Measurements from ENCODE around the gene RNH1.

RNH1 gene

DNA sequence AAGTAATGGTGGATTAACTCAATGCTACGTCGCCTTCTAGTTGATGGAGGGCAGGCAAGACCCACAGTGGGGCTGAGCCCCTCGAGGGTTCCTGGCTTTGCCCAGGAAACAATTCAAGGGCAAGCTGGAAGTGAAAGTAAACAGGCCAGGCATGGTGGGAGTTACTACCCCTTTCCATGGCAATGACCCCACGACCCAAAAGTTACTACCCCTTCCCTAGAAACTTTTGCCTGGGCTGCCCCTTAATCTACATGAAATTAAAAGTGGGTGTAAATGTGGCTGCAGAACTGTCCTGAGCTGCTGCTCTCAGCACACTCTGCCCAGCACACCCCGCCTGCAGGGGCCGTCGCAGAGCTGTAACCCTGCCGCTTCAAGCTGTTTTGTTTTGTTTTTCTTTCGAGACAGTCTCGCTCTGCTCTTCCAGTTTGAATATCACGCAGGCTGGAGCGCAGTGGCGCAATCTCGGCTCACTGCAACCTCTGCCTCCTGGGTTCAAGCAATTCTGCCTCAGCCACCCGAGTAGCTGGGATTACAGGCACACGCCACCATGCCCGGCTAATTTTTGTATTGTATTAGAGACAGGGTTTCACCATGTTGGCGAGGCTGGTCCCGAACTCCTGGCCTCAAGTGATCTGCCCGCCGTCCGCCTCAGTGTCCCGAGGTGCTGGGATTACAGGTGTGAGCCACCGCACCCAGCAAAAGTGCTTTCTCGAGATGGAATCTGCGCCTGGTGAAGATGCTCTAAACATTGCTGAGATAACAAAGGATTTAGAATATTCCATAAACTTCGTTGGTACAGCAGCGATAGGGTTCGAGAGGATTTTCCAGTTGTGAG is 5.9 kb upstream of the RNH1 start:
- DNase-seq (ENCODE audit: low read depth), result no peak

DNA sequence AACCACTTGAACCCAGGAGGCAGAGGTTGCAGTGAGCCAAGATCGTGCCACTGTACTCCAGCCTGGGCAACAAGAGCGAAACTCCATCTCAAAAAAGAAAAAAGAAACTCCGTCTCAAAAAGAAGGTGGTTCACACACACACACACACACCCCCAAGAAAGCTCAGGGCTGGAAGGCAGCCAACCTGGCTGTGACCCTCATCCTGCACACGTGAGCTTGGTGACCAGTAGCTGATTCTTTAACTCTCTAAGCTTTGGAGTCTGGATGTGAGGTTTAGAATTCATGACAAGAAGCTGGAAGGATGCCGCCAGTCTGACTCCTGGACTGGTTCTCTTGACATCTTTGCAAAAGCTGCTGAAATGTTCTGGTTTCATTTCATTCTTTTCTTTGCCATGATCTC is 1.9 kb upstream of the RNH1 start:
- DNase-seq (ENCODE audit: low read depth), result no peak
- TF ChIP-seq, protein P1, sequence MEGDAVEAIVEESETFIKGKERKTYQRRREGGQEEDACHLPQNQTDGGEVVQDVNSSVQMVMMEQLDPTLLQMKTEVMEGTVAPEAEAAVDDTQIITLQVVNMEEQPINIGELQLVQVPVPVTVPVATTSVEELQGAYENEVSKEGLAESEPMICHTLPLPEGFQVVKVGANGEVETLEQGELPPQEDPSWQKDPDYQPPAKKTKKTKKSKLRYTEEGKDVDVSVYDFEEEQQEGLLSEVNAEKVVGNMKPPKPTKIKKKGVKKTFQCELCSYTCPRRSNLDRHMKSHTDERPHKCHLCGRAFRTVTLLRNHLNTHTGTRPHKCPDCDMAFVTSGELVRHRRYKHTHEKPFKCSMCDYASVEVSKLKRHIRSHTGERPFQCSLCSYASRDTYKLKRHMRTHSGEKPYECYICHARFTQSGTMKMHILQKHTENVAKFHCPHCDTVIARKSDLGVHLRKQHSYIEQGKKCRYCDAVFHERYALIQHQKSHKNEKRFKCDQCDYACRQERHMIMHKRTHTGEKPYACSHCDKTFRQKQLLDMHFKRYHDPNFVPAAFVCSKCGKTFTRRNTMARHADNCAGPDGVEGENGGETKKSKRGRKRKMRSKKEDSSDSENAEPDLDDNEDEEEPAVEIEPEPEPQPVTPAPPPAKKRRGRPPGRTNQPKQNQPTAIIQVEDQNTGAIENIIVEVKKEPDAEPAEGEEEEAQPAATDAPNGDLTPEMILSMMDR (IDR thresholded peaks at IDR 0.05; ENCODE audit: low read depth, low read length, missing control alignments), result no peak
- in situ Hi-C loops (cut with HindIII; ENCODE audit: low sequenced_read_pairs), result no loop called here
- H3K4me3 ChIP-seq (ENCODE audit: low read depth, low read length), result no peak overlapping the region

More for the DNA sequence above, 5.9 kb upstream of the RNH1 start:
- TF ChIP-seq, protein P1 (IDR thresholded peaks at IDR 0.05; ENCODE audit: low read depth, low read length, missing control alignments), result no peak
- in situ Hi-C loops (cut with HindIII; ENCODE audit: low sequenced_read_pairs), result no loop called here
- H3K4me3 ChIP-seq (ENCODE audit: low read depth, low read length), result no peak overlapping the region

DNA sequence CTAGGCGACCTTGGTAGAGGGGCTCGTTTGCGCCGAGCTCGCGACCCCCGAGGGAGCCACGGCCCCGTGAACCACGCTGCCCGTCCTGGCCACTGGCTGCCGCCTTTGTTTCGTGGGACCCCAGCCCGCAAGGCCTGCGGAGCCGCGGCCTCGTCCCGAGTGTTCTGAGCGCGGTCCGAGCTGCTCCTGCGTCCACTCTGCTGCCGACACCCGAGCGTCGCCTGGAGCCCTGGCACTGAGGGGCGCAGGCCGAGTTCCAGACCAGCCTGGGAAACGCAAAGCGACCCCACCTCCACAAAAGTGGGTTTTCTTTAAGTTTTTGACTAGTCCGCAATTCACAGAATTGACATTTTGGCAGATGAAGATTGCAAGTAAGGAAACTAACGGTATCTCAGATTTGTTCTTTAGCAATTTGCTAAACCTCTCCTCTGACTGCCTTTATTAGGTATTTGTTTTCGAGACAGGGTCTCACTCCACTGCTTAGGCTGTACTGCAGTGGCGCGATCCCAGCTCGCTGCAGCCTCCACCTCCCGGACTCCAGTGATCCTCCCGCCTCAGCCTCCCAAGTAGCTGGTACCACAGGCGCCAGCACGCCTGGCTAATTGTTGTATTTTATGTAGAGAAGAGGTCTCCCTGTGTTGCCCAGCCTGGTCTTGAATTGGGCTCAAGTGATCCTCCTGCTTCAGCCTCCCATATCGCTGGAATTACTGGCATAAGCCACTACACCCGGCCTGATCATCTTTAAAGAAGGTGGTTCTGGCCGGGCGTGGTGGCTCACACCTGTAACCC is 879 bp upstream of the RNH1 start:
- no peak for DNase-seq (ENCODE audit: low read depth)
- peak overlapping the region; percentile 95 for H3K4me3 ChIP-seq (ENCODE audit: low read depth, low read length)
- TF ChIP-seq, protein P1 (IDR thresholded peaks at IDR 0.05; ENCODE audit: low read depth, low read length, missing control alignments), result no peak
- in situ Hi-C loops (cut with HindIII; ENCODE audit: low sequenced_read_pairs), result no loop called here

DNA sequence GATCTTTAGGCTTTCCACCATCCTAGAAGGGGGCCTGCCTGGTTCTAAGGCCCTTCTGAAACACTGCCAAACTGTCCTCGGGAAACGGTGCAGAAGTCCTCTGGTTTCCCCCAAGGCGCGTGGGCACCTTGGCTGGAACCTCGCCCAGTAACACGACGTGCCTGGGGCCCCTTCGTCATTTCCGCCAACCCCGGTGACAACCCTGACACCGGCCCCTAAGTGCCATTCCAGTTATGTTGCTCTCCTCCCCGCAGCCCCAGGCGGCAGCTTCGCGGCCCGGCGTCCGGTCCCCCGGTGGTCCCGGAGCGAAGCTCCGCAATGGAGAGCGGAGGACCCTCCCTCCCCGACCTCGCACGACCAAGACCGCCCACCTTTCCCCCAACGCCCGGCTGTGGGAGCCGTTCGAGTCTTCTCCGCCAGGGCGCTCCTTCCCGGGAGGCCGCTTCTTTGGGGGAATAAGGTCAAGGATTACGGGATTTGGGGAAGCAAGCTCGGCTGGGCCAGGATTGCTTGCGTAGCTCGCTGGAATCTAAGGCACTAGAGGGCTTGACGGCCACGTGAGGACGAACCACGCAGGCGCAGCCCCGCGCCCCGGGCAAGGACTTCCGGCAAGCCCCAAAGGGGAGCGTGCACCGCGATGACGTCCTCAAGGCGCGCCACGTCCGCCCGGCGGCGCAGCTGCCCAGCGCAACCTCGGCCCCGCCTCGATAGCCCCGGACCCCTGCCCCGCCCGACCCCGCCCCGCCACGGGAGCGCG is 626 bp downstream of the RNH1 start:
- TF ChIP-seq, protein P1 (IDR thresholded peaks at IDR 0.05; ENCODE audit: low read depth, low read length, missing control alignments), result no peak
- in situ Hi-C loops (cut with HindIII; ENCODE audit: low sequenced_read_pairs), result no loop called here
- H3K4me3 ChIP-seq (ENCODE audit: low read depth, low read length), result peak overlapping the region; percentile 95
- DNase-seq (ENCODE audit: low read depth), result peak; percentile 93

DNA sequence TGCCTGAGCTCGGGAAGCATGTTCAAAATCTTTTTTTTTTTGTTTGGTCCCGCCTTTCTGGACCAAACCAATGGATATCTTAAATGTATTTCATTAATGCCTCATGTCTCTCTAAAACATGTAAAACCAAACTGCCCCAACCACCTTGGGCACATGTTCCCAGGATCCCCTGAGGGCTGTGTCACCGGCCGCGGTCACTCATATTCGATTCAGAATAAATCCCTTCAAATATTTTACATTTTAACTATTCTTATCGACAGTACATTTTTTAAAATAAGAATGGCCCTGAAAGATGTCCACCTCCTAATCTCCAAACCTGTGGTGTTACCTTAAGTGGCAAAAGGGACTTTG is 2.1 kb downstream of the RNH1 start:
- peak overlapping the region; percentile 41 for H3K4me3 ChIP-seq (ENCODE audit: low read depth, low read length)
- no peak for DNase-seq (ENCODE audit: low read depth)
- in situ Hi-C loops (cut with HindIII; ENCODE audit: low sequenced_read_pairs), result no loop called here
- TF ChIP-seq, protein P1 (IDR thresholded peaks at IDR 0.05; ENCODE audit: low read depth, low read length, missing control alignments), result no peak
